KG1 (cell line): ENCODE measurements around the gene KLHL33.
"Not testable (repeated sequence)": the region's sequence is repeated elsewhere in the genome, so short reads cannot be mapped to it uniquely, and the experiment has no call there.

Experiments used
- DNase-seq: peaks from one replicate; lab custom pipeline; 2025; lab: John Stamatoyannopoulos, UW

Gene KLHL33

GRCh38 chr14:20435582-20436362, at the start of gene KLHL33:
KLHL33 (minus strand) TSS chr14:20436166; CDS start chr14:20435811, 355 bp downstream.
- DNase-seq, result no peak

- no peak for DNase-seq
Observed at GRCh38 chr14:20482382-20482781, 46.4 kb upstream of the KLHL33 start.

- DNase-seq, result no peak
Observed at GRCh38 chr14:20478894-20479293, 42.9 kb upstream of the KLHL33 start.

- DNase-seq, result no peak
Observed at GRCh38 chr14:20477211-20477876, 41.4 kb upstream of the KLHL33 start.

- DNase-seq, result no peak
Observed at GRCh38 chr14:20476776-20477175, 40.8 kb upstream of the KLHL33 start.

GRCh38 chr14:20472536-20473169, 36.7 kb upstream of the KLHL33 start:
- no peak for DNase-seq

- DNase-seq, result no peak
Observed at GRCh38 chr14:20470603-20470901, 34.6 kb upstream of the KLHL33 start.

GRCh38 chr14:20469890-20470602, 34.1 kb upstream of the KLHL33 start:
- DNase-seq, result peak; percentile 52

GRCh38 chr14:20469242-20469889, 33.4 kb upstream of the KLHL33 start, which contains the start of gene PNP:
PNP (plus strand) TSS chr14:20469406; CDS start chr14:20469525, 119 bp downstream.
- DNase-seq, result peak; percentile 79

GRCh38 chr14:20468764-20469241, 32.8 kb upstream of the KLHL33 start:
- no peak for DNase-seq

GRCh38 chr14:20461225-20462141, 25.5 kb upstream of the KLHL33 start, which contains the start of gene PIP4P1:
PIP4P1 (minus strand) TSS chr14:20461434; CDS start chr14:20461325, 109 bp downstream.
- DNase-seq, result peak; percentile 95

GRCh38 chr14:20460458-20461224, 24.7 kb upstream of the KLHL33 start:
- DNase-seq, result no peak

GRCh38 chr14:20458031-20458789, 22.2 kb upstream of the KLHL33 start:
- DNase-seq, result no peak

- DNase-seq, result no peak
Observed at GRCh38 chr14:20456971-20457370, 21.0 kb upstream of the KLHL33 start.

GRCh38 chr14:20455355-20456300, 19.7 kb upstream of the KLHL33 start:
- DNase-seq, result no peak

GRCh38 chr14:20454516-20455354, 18.8 kb upstream of the KLHL33 start, which contains the start of the genes APEX1 and OSGEP:
APEX1 (plus strand) TSS chr14:20455226; CDS start chr14:20455646, 420 bp downstream.
OSGEP (minus strand) TSS chr14:20454812; CDS start chr14:20454683, 129 bp downstream.
- peak; percentile 96 for DNase-seq

- DNase-seq, result not testable (repeated sequence)
Observed at GRCh38 chr14:20452831-20453230, 16.9 kb upstream of the KLHL33 start.
